GM12874 (cell line): ENCODE data around the gene ISCA2.

Experiments used
- CTCF ChIP-seq: IDR thresholded peaks from 2 replicates; pipeline ENCODE4 v1.5.1; 2011; ENCODE audit warnings: low read depth, mild to moderate bottlenecking, control low read depth, low read length, moderate library complexity; ENCODE audit not compliant: insufficient read depth

Gene ISCA2

GRCh38 chr14:74517731-74518130 is 24.2 kb downstream of the ISCA2 start:
- TF ChIP-seq CTCF: no peak

- no peak for TF ChIP-seq CTCF
Observed at GRCh38 chr14:74518221-74518620, 24.7 kb downstream of the ISCA2 start.

- TF ChIP-seq CTCF: no peak
Observed at GRCh38 chr14:74519316-74520074, 25.9 kb downstream of the ISCA2 start.

GRCh38 chr14:74521756-74522155 is 28.2 kb downstream of the ISCA2 start:
- no peak for TF ChIP-seq CTCF

DNA sequence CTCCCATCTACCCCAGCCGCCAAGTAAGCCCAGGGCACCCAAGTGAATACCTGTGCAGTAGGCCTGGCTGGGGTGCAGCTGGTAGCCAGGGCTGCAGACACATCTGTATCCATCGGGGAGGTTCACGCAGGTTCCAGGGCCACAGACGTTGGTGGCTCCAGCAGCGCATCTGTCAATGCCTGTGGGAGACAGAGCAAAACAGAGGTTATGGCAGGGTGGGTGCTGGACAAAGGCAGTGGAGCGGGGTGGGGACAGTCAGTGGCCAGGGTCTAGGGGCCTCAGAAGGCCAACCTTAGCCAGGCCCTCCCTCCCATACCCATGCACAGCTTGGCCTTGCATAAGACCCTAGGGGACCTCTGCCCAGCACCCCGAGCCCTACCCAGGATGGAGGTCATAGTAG is 29.2 kb downstream of the ISCA2 start:
- TF ChIP-seq CTCF: no peak

GRCh38 chr14:74524076-74524811 is 30.7 kb downstream of the ISCA2 start:
- TF ChIP-seq CTCF: no peak

- TF ChIP-seq CTCF: no peak
Observed at GRCh38 chr14:74524812-74525135, 31.2 kb downstream of the ISCA2 start.
